ENCODE data around the gene KCNQ4. TPM values are rescaled to one million over a fixed set of nuclear protein-coding genes. Genes with fewer than 3 reads are reported as not detected.

KCNQ4 gene
- total RNA-seq, 1 donor from 2014 or later, result 1.5 TPM

DNA sequence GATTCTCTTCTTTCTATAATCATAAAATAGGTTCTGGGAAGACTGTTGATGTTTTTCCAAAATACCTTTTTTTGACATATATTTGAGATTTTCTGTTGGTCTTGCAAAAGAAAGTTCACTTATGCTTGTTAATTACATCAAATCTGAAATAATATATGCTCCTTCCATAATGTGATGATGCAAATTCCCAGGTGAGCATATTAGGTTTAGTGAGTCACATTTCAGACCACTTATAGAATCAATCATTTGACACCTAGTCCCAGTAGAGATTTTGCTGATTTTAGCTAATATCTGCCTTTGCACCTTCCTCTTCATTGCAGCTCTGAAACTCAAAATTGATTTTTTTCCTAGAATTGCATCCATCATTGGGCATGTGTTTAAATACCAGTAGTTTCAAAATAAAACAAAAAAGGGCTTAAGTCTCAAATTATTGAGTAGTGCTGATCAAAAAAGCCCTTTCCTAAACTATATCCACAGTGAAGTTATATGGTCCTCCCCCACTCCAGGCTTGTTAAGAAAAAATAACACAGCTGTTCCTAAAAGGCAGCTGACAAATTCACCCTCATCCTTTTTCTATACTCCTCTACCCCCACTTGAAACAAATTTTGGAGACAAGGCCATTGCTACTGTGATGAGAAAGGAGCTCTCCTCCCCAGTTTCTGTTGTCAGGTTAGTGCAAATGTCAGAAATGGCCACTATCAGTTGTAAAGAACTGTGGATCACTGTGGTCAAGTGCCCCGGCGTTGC lies 37.1 kb upstream of the KCNQ4 start:
- intact Hi-C loops (cut with micrococcal nuclease), result no loop called here
- Mint-ChIP-seq H3K27me3 (no peaks in the 10 kb centered on the region), H3K9me3 (peaks cover 3% of the 10 kb centered on the region), H3K4me3 (no peak overlapping the region), H3K36me3 (ENCODE audit: low read depth) (peaks cover 79% of the 10 kb centered on the region), H3K4me1 (peaks cover 40% of the 10 kb centered on the region), H3K27ac (no peak overlapping the region)
- no peak for DNase-seq

DNA sequence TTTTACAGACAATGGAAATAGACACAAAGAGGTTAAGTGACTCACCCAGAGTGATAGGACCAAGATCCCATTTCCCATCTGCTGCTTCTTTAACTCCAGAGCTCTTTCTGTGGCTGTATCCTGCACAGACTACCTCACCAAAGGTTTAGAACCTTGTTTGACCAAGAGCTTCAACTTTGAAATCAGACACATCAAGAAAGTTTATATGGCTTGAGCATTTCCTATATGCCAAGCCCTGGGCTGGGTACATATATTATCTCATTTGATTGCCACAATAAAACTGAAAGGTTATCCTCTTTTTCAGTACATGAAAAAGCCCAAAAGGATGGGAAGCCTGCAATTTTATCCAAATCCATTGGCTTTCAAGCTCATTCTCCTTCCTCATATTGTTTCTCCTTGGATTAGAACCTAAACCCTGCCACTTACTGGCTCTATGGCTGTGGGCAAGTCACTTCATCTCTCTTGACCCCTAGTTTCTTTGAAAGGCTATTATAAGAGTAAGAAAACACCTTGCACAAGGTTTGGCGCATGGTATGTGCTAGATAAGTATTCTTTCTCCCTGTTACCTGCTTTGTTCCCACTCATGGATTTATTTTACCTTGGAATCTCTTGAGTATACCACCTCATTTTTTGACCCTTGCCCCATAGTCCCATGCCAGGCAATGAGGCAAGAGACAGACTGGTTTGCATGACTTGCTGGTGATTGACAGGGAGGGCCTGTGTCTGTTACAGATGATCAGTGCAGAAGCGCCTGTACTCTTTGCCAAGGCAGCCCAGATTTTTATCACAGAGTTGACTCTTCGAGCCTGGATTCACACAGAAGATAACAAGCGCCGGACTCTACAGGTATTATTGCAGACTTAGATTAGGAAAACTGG lies 34.5 kb upstream of the KCNQ4 start:
- DNase-seq, result no peak
- no peaks in the 10 kb centered on the region for H3K27me3 Mint-ChIP-seq
- intact Hi-C loops (cut with micrococcal nuclease), result no loop called here
- H3K4me1 Mint-ChIP-seq, result peaks cover 42% of the 10 kb centered on the region
- H3K27ac Mint-ChIP-seq, result no peak overlapping the region
- H3K36me3 Mint-ChIP-seq (ENCODE audit: low read depth), result peaks cover 74% of the 10 kb centered on the region
- H3K4me3 Mint-ChIP-seq, result no peak overlapping the region
- no peaks in the 10 kb centered on the region for H3K9me3 Mint-ChIP-seq

GRCh38 chr1:40749817-40750216 lies 33.8 kb upstream of the KCNQ4 start:
- intact Hi-C loops (cut with micrococcal nuclease), result no loop called here
- Mint-ChIP-seq H3K4me1 (peaks cover 41% of the 10 kb centered on the region), H3K4me3 (no peak overlapping the region), H3K36me3 (ENCODE audit: low read depth) (peaks cover 76% of the 10 kb centered on the region), H3K27ac (no peak overlapping the region), H3K9me3 (no peaks in the 10 kb centered on the region), H3K27me3 (no peaks in the 10 kb centered on the region)
- DNase-seq, result no peak

DNA sequence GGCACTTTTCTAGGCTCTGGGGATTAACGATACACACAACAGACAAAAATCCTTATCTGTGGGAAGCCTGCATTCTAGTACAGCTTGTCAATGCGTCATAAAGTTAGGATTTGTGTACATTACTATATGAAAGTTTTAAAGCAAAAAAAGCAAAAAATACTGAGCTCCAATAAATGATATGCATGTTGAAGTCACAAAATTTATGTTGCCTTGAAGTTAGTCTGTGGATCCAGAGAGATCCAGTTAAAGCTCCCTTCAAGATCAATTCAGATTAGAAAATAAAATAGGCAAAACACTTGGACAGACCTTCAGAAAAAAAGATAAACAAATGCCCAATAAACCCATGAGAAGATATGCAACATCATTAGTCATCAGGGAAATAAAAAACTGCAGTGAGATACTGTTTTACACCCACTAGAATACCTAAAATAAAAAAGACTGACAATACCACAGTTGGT lies 33.1 kb upstream of the KCNQ4 start:
- Mint-ChIP-seq H3K4me3 (no peak overlapping the region), H3K9me3 (no peaks in the 10 kb centered on the region), H3K27ac (peak overlapping the region; percentile 3), H3K36me3 (ENCODE audit: low read depth) (peaks cover 75% of the 10 kb centered on the region), H3K27me3 (no peaks in the 10 kb centered on the region), H3K4me1 (peaks cover 38% of the 10 kb centered on the region)
- intact Hi-C loops (cut with micrococcal nuclease), result no loop called here
- DNase-seq, result no peak

GRCh38 chr1:40751802-40752201 lies 31.8 kb upstream of the KCNQ4 start:
- intact Hi-C loops (cut with micrococcal nuclease), result no loop called here
- Mint-ChIP-seq H3K36me3 (ENCODE audit: low read depth) (peaks cover 74% of the 10 kb centered on the region), H3K27ac (no peak overlapping the region), H3K4me1 (peaks cover 29% of the 10 kb centered on the region), H3K27me3 (no peaks in the 10 kb centered on the region), H3K4me3 (no peak overlapping the region), H3K9me3 (no peaks in the 10 kb centered on the region)
- DNase-seq, result no peak

GRCh38 chr1:40753142-40753882 lies 30.3 kb upstream of the KCNQ4 start:
- no peaks in the 10 kb centered on the region for H3K27me3 Mint-ChIP-seq
- peak overlapping the region; percentile 65 for H3K4me3 Mint-ChIP-seq
- DNase-seq, result no peak
- H3K4me1 Mint-ChIP-seq, result peaks cover 26% of the 10 kb centered on the region
- H3K36me3 Mint-ChIP-seq (ENCODE audit: low read depth), result peaks cover 69% of the 10 kb centered on the region
- intact Hi-C loops (cut with micrococcal nuclease), result loop anchor here (1.0 kb wide), 1 partner anchor 11 kb away; no protein-coding TSS in a partner anchor
- peak overlapping the region; percentile 86 for H3K27ac Mint-ChIP-seq
- no peaks in the 10 kb centered on the region for H3K9me3 Mint-ChIP-seq

DNA sequence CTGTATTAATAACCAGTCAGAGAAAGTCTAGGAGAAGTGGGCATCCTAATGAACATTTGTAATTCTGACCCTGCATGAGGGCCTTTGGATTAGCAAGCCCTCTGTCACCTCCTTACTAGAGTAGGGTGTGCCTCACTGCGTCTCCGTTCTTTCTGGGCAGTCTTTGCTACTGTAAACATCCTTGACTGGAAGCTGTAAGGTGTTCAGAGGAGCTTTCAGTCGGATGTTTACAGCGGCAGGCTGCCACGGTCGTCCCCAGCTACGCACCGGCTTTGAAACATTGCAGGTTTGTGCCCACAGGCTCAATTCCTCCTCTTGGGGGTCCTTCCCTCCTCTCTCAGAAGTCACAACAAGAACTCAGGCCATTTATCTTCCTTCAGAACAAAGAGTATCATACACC lies 29.4 kb upstream of the KCNQ4 start:
- Mint-ChIP-seq H3K9me3 (no peaks in the 10 kb centered on the region), H3K4me3 (no peak overlapping the region), H3K36me3 (ENCODE audit: low read depth) (peaks cover 66% of the 10 kb centered on the region), H3K27ac (no peak overlapping the region), H3K27me3 (no peaks in the 10 kb centered on the region), H3K4me1 (peaks cover 26% of the 10 kb centered on the region)
- intact Hi-C loops (cut with micrococcal nuclease), result no loop called here
- DNase-seq, result no peak

DNA sequence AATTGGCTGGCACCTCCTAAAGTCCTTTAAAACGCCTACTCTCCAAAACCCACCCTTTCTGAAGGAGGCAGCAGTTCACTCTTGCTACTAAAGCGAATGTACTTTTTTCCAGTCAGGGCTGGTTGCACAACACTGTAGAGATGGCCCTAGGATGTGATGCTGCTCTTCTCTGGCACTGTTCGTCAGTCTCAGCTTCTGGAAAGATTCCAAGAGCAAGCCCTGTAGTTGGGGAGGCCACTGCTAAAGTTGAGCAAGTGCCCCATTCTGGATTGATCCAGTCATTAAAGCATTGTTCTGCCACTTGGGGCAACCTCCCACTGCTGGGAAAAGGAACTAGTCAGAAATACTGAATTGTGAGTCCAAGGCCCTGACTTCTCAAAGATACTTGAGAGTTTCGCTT lies 28.5 kb upstream of the KCNQ4 start:
- peaks cover 67% of the 10 kb centered on the region for H3K36me3 Mint-ChIP-seq (ENCODE audit: low read depth)
- no peak for DNase-seq
- peaks cover 26% of the 10 kb centered on the region for H3K4me1 Mint-ChIP-seq
- H3K27me3 Mint-ChIP-seq, result no peaks in the 10 kb centered on the region
- intact Hi-C loops (cut with micrococcal nuclease), result no loop called here
- H3K27ac Mint-ChIP-seq, result no peak overlapping the region
- no peaks in the 10 kb centered on the region for H3K9me3 Mint-ChIP-seq
- H3K4me3 Mint-ChIP-seq, result no peak overlapping the region

GRCh38 chr1:40756523-40756922 lies 27.1 kb upstream of the KCNQ4 start:
- Mint-ChIP-seq H3K36me3 (ENCODE audit: low read depth) (peaks cover 68% of the 10 kb centered on the region), H3K4me1 (peaks cover 21% of the 10 kb centered on the region), H3K27ac (no peak overlapping the region), H3K9me3 (no peaks in the 10 kb centered on the region), H3K4me3 (no peak overlapping the region), H3K27me3 (no peaks in the 10 kb centered on the region)
- intact Hi-C loops (cut with micrococcal nuclease), result no loop called here
- DNase-seq, result no peak

DNA sequence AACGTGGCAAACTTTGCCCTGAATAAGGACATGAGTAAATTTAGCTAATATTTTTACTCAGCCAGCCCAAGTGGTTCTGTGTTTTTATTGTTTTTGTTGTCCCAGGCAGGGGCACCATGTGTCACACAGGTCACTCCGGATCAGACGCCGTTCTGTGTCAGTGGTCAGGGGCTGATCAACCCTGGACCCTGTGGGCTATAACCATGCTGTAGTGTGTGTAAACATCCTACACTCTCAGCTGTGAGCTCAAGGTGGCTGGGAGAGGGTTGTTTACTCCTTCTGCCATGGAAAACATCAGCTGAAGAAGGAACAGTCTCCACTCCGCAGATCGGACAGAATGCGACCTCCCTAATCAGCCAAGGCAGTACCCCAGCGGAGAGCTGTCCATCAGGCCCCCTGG lies 26.5 kb upstream of the KCNQ4 start:
- peaks cover 67% of the 10 kb centered on the region for H3K36me3 Mint-ChIP-seq (ENCODE audit: low read depth)

DNA sequence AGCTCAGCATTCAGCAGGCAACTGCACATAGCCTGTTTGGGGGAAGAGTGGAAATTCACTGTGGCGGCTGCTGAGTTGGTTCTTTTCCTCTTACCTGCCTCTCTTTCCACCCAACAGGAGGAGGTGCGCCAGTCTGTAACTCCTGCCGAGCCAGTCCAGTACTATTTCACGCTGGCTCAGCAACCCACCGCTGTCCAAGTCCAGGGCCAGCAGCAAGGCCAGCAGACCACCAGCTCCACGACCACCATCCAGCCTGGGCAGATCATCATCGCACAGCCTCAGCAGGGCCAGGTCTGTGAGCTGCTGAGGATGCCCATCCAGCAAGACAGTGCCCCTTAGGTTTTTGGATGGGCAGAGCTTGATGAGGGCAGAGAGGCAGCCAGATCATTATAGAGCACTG lies 25.6 kb upstream of the KCNQ4 start:
- DNase-seq, result no peak
- H3K27ac Mint-ChIP-seq, result no peak overlapping the region
- peaks cover 69% of the 10 kb centered on the region for H3K36me3 Mint-ChIP-seq (ENCODE audit: low read depth)
- H3K27me3 Mint-ChIP-seq, result no peaks in the 10 kb centered on the region
- no peaks in the 10 kb centered on the region for H3K9me3 Mint-ChIP-seq
- H3K4me1 Mint-ChIP-seq, result peaks cover 25% of the 10 kb centered on the region
- intact Hi-C loops (cut with micrococcal nuclease), result no loop called here
- no peak overlapping the region for H3K4me3 Mint-ChIP-seq

More for the DNA sequence above, 26.5 kb upstream of the KCNQ4 start:
- intact Hi-C loops (cut with micrococcal nuclease), result no loop called here
- Mint-ChIP-seq H3K4me1 (peaks cover 22% of the 10 kb centered on the region), H3K9me3 (no peaks in the 10 kb centered on the region), H3K27me3 (no peaks in the 10 kb centered on the region), H3K4me3 (no peak overlapping the region), H3K27ac (no peak overlapping the region)
- DNase-seq, result no peak

GRCh38 chr1:40758578-40759343 lies 24.8 kb upstream of the KCNQ4 start:
- H3K27me3 Mint-ChIP-seq, result no peaks in the 10 kb centered on the region
- no peaks in the 10 kb centered on the region for H3K9me3 Mint-ChIP-seq
- no peak overlapping the region for H3K4me3 Mint-ChIP-seq
- intact Hi-C loops (cut with micrococcal nuclease), result no loop called here
- H3K27ac Mint-ChIP-seq, result no peak overlapping the region
- H3K36me3 Mint-ChIP-seq (ENCODE audit: low read depth), result peaks cover 69% of the 10 kb centered on the region
- no peak for DNase-seq
- peaks cover 25% of the 10 kb centered on the region for H3K4me1 Mint-ChIP-seq

DNA sequence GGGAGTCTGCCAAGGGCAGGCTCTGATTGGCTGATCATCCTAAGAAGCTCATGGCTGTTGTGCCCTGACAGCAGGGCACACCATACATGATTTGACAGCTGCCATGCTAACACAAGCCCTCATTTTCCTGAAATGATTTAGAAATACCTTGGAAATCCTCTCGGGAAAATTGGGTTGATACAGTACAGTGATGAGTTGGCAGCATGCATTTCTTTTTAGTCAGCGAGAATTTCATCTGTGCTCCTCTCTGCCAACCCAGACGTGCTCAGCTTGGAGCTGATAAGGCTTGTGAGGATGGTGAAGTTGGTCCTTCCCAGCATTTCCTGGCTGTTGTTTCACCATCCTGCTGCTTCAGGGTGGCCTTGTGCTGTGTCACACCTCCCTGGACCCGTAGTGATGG lies 22.6 kb upstream of the KCNQ4 start:
- Mint-ChIP-seq H3K27me3 (no peaks in the 10 kb centered on the region), H3K4me3 (no peak overlapping the region), H3K27ac (no peak overlapping the region), H3K4me1 (peaks cover 39% of the 10 kb centered on the region), H3K36me3 (ENCODE audit: low read depth) (peaks cover 65% of the 10 kb centered on the region), H3K9me3 (no peaks in the 10 kb centered on the region)
- DNase-seq, result no peak
- intact Hi-C loops (cut with micrococcal nuclease), result no loop called here

Measured in activated CD4-positive, alpha-beta T cell treated with anti-CD3 and anti-CD28 coated beads, Interleukin-2, amount 10 ng/mL, durations not matched to agents 24 days and 14 days (primary cell).